Prostate gland (tissue), 2 donors: ENCODE results near the gene C6orf52. TPM values are rescaled to one million over a fixed set of nuclear protein-coding genes. Genes with fewer than 3 reads are reported as not detected.

ENCODE experiments used
- DNase-seq: peaks from one replicate; pipeline ENCODE4 v3.0.0-alpha.2; 2019; ENCODE audit warnings: low spot score
- H3K27ac ChIP-seq, 2 donors: fragments of 200-600 bp; sonication (generic); 2 replicates each; pipeline ENCODE4 v1.5.1; 2017 to 2019
- H3K27me3 ChIP-seq: fragments of 200-600 bp; sonication (generic); replicated peaks from 2 replicates; pipeline ENCODE4 v1.5.1; 2019; ENCODE audit not compliant: insufficient read depth
- H3K36me3 ChIP-seq, 2 donors: fragments of 200-600 bp; sonication (generic); 1 replicate in 1 of 2; 2 replicates in 1 of 2; pipeline versions ENCODE4 v1.5.1 to v1.8.1; 2017 to 2019
- H3K4me1 ChIP-seq: fragments of 200-600 bp; sonication (generic); replicated peaks from 2 replicates; pipeline ENCODE4 v1.5.1; 2019
- H3K4me3 ChIP-seq, 2 donors: fragments of 200-600 bp; sonication (generic); 2 replicates each; pipeline ENCODE4 v1.5.1; 2017 to 2019
- H3K9me3 ChIP-seq: fragments of 200-600 bp; sonication (generic); 2 replicates; pipeline ENCODE4 v1.5.1; 2017
- CTCF ChIP-seq, 4 experiments: fragments of 200-600 bp in 2 of 4; fragments of 450-650 bp in 2 of 4; sonication (generic) in 2 of 4; IDR thresholded peaks; 1 replicate in 3 of 4; 2 replicates in 1 of 4; pipeline ENCODE4 v1.5.1; 2016 to 2019; ENCODE audit warnings: antibody characterized with exemption in 4 of 4, mild to moderate bottlenecking in 2 of 4, moderate library complexity in 2 of 4
- POLR2A ChIP-seq: fragments of 450-650 bp; IDR thresholded peaks from one replicate; pipeline ENCODE4 v1.6.1; 2016; ENCODE audit warnings: antibody characterized with exemption, mild to moderate bottlenecking
- POLR2AphosphoS5 ChIP-seq: sonication (generic); formaldehyde crosslinking; IDR thresholded peaks from one replicate; pipeline ENCODE4 v1.6.1; 2017; ENCODE audit warnings: antibody characterized with exemption
- WGBS: methylation state at CpG from one replicate; pipeline ENCODE4 v1.1.5; 2018; 5-methylcytosine and 5-hydroxymethylcytosine counted together
- intact Hi-C: fragments of 100-400 bp; cut with DNase I; formaldehyde crosslinking; loops from one replicate; pipeline ENCODE4 v1.14.2; 2022
- total RNA-seq, 2 donors: library from RNA; depleted of rRNA; stranded (reverse); fragments of >200 nt; gene quantifications; one replicate each; pipeline ENCODE4 v1.1.0, GENCODE V29; 2016

Gene C6orf52
- total RNA-seq, 2 donors from 2014 or later = 3.3 TPM; not detected in 1

- no peak for DNase-seq
- intact Hi-C loops = no loop called here
- TF ChIP-seq CTCF (IDR thresholded peaks at IDR 0.05) = no peak
- no peak for TF ChIP-seq POLR2A
- no peak for TF ChIP-seq POLR2AphosphoS5
- Histone ChIP-seq H3K4me1 (peaks cover 8% of the 10 kb centered on the region), H3K27me3 (no peaks in the 10 kb centered on the region), H3K4me3 (no peak overlapping the region), H3K9me3 (no peaks in the 10 kb centered on the region), H3K27ac (peak overlapping the region in 1 of 2 donors; percentile 80), H3K36me3 (peaks cover 0 to 5% of the 10 kb centered on the region in 2 donors)
- 78% methylated on average over 6 of the region's 6 CpGs for WGBS
Measured at GRCh38 chr6:10725044-10725443, 30.6 kb upstream of the C6orf52 start.

GRCh38 chr6:10723567-10723881 lies 29.1 kb upstream of the C6orf52 start:
- H3K4me3 ChIP-seq = peak overlapping the region; percentile 49 to 60
- no peak for TF ChIP-seq POLR2AphosphoS5
- TF ChIP-seq CTCF (IDR thresholded peaks at IDR 0.05) = no peak
- no peaks in the 10 kb centered on the region for H3K36me3 ChIP-seq
- no peaks in the 10 kb centered on the region for H3K27me3 ChIP-seq
- H3K27ac ChIP-seq = peak overlapping the region; percentile 80 to 91
- no peaks in the 10 kb centered on the region for H3K9me3 ChIP-seq
- peaks cover 8% of the 10 kb centered on the region for H3K4me1 ChIP-seq
- intact Hi-C loops = loop anchor here (2.0 kb wide), 2 partner anchors 23 to 29 kb away; partner anchors contain the start of genes C6orf52, PAK1IP1 and TMEM14B
- no peak for DNase-seq
- WGBS = 11% methylated on average over 7 of the region's 7 CpGs

GRCh38 chr6:10722820-10723566 lies 28.6 kb upstream of the C6orf52 start, which contains the start of gene TMEM14C:
TMEM14C (plus strand) TSS chr6:10723070; CDS start chr6:10724614, 1,544 bp downstream.
- Histone ChIP-seq H3K27me3 (no peaks in the 10 kb centered on the region), H3K4me3 (peak within 1 kb of the TSS; percentile 49 to 60), H3K9me3 (no peaks in the 10 kb centered on the region), H3K4me1 (peaks cover 8% of the 10 kb centered on the region), H3K27ac (peak within 1 kb of the TSS; percentile 80 to 91), H3K36me3 (no peaks in the 10 kb centered on the region)
- WGBS = 1% methylated on average over 55 of the region's 55 CpGs
- peak; percentile 99 for DNase-seq
- intact Hi-C loops = loop anchor here (2.0 kb wide), 2 partner anchors 24 to 28 kb away; partner anchors contain the start of genes C6orf52, PAK1IP1 and TMEM14B
- TF ChIP-seq POLR2AphosphoS5 = peak; percentile 96
- TF ChIP-seq CTCF (IDR thresholded peaks at IDR 0.05) = peak in 2 of 4 experiments; percentile 6 to 17
- peak; percentile 92 for TF ChIP-seq POLR2A

- Histone ChIP-seq H3K36me3 (no peaks in the 10 kb centered on the region), H3K27me3 (no peaks in the 10 kb centered on the region), H3K9me3 (no peaks in the 10 kb centered on the region), H3K4me1 (peaks cover 8% of the 10 kb centered on the region), H3K4me3 (peak overlapping the region; percentile 49 to 60), H3K27ac (peak overlapping the region; percentile 80 to 91)
- intact Hi-C loops = loop anchor here (2.0 kb wide), 2 partner anchors 24 to 28 kb away; partner anchors contain the start of genes C6orf52, PAK1IP1 and TMEM14B
- no peak for DNase-seq
- TF ChIP-seq POLR2AphosphoS5 = no peak
- no peak for TF ChIP-seq CTCF (IDR thresholded peaks at IDR 0.05)
- TF ChIP-seq POLR2A = no peak
- WGBS = 5% methylated on average over 6 of the region's 6 CpGs
Measured at GRCh38 chr6:10722570-10722819, 28.1 kb upstream of the C6orf52 start.
